Liver (tissue), 9 donors: ENCODE measurements around the gene ZNF316. TPM values are rescaled to one million over a fixed set of nuclear protein-coding genes. Genes with fewer than 3 reads are reported as not detected.

ENCODE experiments used
- DNase-seq: peaks from one replicate; pipeline ENCODE4 v3.0.0-alpha.2; 2017; ENCODE audit warnings: low spot score
- H3K27ac ChIP-seq, 2 donors: one replicate each; pipeline ENCODE4 v1.7.0; 2013; ENCODE audit warnings: inconsistent platforms in 2 of 2, low read length in 2 of 2, control low read depth in 1 of 2, low read depth in 1 of 2, mild to moderate bottlenecking in 1 of 2
- H3K27me3 ChIP-seq, 4 donors: one replicate each; pipeline versions ENCODE4 v1.6.1 to v1.7.0; 2013; ENCODE audit warnings: low read length in 3 of 4, inconsistent platforms in 1 of 4, mild to moderate bottlenecking in 1 of 4, moderate library complexity in 1 of 4; ENCODE audit not compliant: control insufficient read depth in 4 of 4, insufficient read depth in 4 of 4
- H3K36me3 ChIP-seq, 4 donors: one replicate each; pipeline versions ENCODE4 v1.6.1 to v1.7.0; 2013; ENCODE audit warnings: low read length in 3 of 4, mild to moderate bottlenecking in 3 of 4, low read depth in 1 of 4, moderate library complexity in 1 of 4; ENCODE audit not compliant: control insufficient read depth in 4 of 4, insufficient read depth in 3 of 4
- H3K4me1 ChIP-seq, 4 donors: one replicate each; pipeline versions ENCODE4 v1.6.1 to v1.7.0; 2013; ENCODE audit warnings: low read length in 3 of 4, mild to moderate bottlenecking in 3 of 4, moderate library complexity in 1 of 4; ENCODE audit not compliant: control insufficient read depth in 4 of 4, insufficient read depth in 4 of 4
- H3K4me3 ChIP-seq, 3 donors: one replicate each; pipeline versions ENCODE4 v1.6.1 to v1.7.0; 2013; ENCODE audit warnings: low read length in 3 of 3, control low read depth in 1 of 3, low read depth in 1 of 3, mild to moderate bottlenecking in 1 of 3
- H3K9ac ChIP-seq, 2 donors: one replicate each; pipeline ENCODE4 v1.7.0; 2013; ENCODE audit warnings: low read length in 2 of 2, mild to moderate bottlenecking in 2 of 2, moderate library complexity in 2 of 2, control low read depth in 1 of 2, low read depth in 1 of 2
- H3K9me3 ChIP-seq, 4 donors: one replicate each; pipeline versions ENCODE4 v1.6.1 to v1.7.0; 2013; ENCODE audit warnings: low read length in 3 of 4; ENCODE audit not compliant: control insufficient read depth in 4 of 4
- EGR1 ChIP-seq, 2 donors: IDR thresholded peaks; 2 replicates each; pipeline ENCODE4 v1.6.1; 2016 to 2018; ENCODE audit warnings: antibody characterized with exemption in 2 of 2, low read depth in 2 of 2
- FOXA1 ChIP-seq: IDR thresholded peaks from 2 replicates; pipeline ENCODE4 v1.6.1; 2016; ENCODE audit warnings: antibody characterized with exemption
- FOXA2 ChIP-seq: IDR thresholded peaks from 2 replicates; pipeline ENCODE4 v1.6.1; 2016; ENCODE audit warnings: antibody characterized with exemption
- HNF4G ChIP-seq: IDR thresholded peaks from 2 replicates; pipeline ENCODE4 v1.6.1; 2016; ENCODE audit warnings: antibody characterized with exemption
- JUND ChIP-seq, 2 donors: IDR thresholded peaks; 2 replicates each; pipeline ENCODE4 v1.6.1; 2016; ENCODE audit warnings: antibody characterized with exemption in 2 of 2
- SP1 ChIP-seq: IDR thresholded peaks from 2 replicates; pipeline ENCODE4 v1.6.1; 2018; ENCODE audit warnings: antibody characterized with exemption, mild to moderate bottlenecking
- TAF1 ChIP-seq: conservative IDR thresholded peaks from 2 replicates; pipeline ENCODE4 v1.6.1; 2016; ENCODE audit warnings: antibody characterized with exemption, mild to moderate bottlenecking
- YY1 ChIP-seq: IDR thresholded peaks from 2 replicates; pipeline ENCODE4 v1.6.1; 2016; ENCODE audit warnings: antibody characterized with exemption, mild to moderate bottlenecking
- WGBS: extraction: QIAGEN DNeasy Blood & Tissue Kit; methylation state at CpG from one replicate; pipeline ENCODE4 v1.1.7; 2013; 5-methylcytosine and 5-hydroxymethylcytosine counted together
- polyA plus RNA-seq, 2 donors: library from polyadenylated mRNA; stranded (reverse) in 1 of 2; unstranded in 1 of 2; fragments of 200-250 nt in 1 of 2; fragments of >200 nt in 1 of 2; fragmentation: Nextera tagmentation in 1 of 2; extraction: Ambion mirVana in 1 of 2; gene quantifications; one replicate each; pipeline versions ENCODE4 v1.2.1 to v1.2.3, GENCODE V29; 2013 to 2015
- total RNA-seq, 2 donors: library from RNA; depleted of rRNA; stranded (reverse); fragments of >200 nt; gene quantifications; one replicate each; pipeline ENCODE4 v1.2.3, GENCODE V29; 2014
- TF ChIP-seq, protein P1 (sequence below): IDR thresholded peaks from 2 replicates; pipeline ENCODE4 v1.6.1; 2016; ENCODE audit warnings: antibody characterized with exemption, mild to moderate bottlenecking
- TF ChIP-seq, protein P2 (sequence below): IDR thresholded peaks from 2 replicates; pipeline ENCODE4 v1.6.1; 2016; ENCODE audit warnings: antibody characterized with exemption
- TF ChIP-seq, protein P3 (sequence below): fragments of 150-350 bp; IDR thresholded peaks from 2 replicates; pipeline ENCODE4 v1.5.1; 2017; ENCODE audit warnings: improper control_type of control experiment, low read depth, low read length; ENCODE audit not compliant: missing input control
- TF ChIP-seq, protein P4 (sequence below): IDR thresholded peaks from 2 replicates; pipeline ENCODE4 v1.6.1; 2016; ENCODE audit warnings: antibody characterized with exemption
- donor health status: healthy.
- donor health status: healthy.
- donor health status: healthy.
- donor health status: healthy.
- donor health status: healthy.

The ZNF316 gene
- total and polyA plus RNA-seq, 4 donors, result 0.35 to 14.3 (median 7.2) TPM

DNA sequence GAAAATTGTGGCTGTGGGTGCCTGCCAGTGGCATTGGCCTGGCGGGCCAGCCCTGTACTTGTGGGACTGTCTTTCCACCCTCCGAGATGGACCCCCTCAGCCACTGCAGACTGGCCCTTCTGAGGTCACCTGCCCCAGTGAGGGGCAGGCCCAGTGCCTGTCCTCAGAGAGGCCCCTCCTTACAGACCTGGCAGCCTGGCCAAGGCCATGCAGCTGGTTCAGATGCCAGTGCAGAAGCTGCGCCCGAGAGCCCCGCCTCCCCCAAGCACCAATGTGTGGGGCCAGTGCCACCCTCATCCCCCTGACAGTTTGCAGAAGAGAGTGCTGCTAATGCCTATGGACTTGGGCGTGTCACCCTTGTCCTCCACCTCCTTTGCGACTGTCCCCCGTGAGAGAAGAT is 10.0 kb downstream of the ZNF316 start:
- TF ChIP-seq, protein P1, sequence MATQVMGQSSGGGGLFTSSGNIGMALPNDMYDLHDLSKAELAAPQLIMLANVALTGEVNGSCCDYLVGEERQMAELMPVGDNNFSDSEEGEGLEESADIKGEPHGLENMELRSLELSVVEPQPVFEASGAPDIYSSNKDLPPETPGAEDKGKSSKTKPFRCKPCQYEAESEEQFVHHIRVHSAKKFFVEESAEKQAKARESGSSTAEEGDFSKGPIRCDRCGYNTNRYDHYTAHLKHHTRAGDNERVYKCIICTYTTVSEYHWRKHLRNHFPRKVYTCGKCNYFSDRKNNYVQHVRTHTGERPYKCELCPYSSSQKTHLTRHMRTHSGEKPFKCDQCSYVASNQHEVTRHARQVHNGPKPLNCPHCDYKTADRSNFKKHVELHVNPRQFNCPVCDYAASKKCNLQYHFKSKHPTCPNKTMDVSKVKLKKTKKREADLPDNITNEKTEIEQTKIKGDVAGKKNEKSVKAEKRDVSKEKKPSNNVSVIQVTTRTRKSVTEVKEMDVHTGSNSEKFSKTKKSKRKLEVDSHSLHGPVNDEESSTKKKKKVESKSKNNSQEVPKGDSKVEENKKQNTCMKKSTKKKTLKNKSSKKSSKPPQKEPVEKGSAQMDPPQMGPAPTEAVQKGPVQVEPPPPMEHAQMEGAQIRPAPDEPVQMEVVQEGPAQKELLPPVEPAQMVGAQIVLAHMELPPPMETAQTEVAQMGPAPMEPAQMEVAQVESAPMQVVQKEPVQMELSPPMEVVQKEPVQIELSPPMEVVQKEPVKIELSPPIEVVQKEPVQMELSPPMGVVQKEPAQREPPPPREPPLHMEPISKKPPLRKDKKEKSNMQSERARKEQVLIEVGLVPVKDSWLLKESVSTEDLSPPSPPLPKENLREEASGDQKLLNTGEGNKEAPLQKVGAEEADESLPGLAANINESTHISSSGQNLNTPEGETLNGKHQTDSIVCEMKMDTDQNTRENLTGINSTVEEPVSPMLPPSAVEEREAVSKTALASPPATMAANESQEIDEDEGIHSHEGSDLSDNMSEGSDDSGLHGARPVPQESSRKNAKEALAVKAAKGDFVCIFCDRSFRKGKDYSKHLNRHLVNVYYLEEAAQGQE, result no peak
- TF ChIP-seq, protein P2, sequence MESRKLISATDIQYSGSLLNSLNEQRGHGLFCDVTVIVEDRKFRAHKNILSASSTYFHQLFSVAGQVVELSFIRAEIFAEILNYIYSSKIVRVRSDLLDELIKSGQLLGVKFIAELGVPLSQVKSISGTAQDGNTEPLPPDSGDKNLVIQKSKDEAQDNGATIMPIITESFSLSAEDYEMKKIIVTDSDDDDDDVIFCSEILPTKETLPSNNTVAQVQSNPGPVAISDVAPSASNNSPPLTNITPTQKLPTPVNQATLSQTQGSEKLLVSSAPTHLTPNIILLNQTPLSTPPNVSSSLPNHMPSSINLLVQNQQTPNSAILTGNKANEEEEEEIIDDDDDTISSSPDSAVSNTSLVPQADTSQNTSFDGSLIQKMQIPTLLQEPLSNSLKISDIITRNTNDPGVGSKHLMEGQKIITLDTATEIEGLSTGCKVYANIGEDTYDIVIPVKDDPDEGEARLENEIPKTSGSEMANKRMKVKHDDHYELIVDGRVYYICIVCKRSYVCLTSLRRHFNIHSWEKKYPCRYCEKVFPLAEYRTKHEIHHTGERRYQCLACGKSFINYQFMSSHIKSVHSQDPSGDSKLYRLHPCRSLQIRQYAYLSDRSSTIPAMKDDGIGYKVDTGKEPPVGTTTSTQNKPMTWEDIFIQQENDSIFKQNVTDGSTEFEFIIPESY, result no peak
- TF ChIP-seq HNF4G (no peak), SP1 (no peak), JUND (IDR thresholded peaks at IDR 0.05) (no peak), EGR1 (IDR thresholded peaks at IDR 0.05; ENCODE audit: low read depth in 2 of 2) (no peak), YY1 (no peak), FOXA1 (no peak), TAF1 (no peak), FOXA2 (no peak)
- TF ChIP-seq, protein P3, sequence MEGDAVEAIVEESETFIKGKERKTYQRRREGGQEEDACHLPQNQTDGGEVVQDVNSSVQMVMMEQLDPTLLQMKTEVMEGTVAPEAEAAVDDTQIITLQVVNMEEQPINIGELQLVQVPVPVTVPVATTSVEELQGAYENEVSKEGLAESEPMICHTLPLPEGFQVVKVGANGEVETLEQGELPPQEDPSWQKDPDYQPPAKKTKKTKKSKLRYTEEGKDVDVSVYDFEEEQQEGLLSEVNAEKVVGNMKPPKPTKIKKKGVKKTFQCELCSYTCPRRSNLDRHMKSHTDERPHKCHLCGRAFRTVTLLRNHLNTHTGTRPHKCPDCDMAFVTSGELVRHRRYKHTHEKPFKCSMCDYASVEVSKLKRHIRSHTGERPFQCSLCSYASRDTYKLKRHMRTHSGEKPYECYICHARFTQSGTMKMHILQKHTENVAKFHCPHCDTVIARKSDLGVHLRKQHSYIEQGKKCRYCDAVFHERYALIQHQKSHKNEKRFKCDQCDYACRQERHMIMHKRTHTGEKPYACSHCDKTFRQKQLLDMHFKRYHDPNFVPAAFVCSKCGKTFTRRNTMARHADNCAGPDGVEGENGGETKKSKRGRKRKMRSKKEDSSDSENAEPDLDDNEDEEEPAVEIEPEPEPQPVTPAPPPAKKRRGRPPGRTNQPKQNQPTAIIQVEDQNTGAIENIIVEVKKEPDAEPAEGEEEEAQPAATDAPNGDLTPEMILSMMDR, result no peak
- TF ChIP-seq, protein P4, sequence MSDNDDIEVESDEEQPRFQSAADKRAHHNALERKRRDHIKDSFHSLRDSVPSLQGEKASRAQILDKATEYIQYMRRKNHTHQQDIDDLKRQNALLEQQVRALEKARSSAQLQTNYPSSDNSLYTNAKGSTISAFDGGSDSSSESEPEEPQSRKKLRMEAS, result no peak
- Histone ChIP-seq H3K36me3 (peaks cover 17 to 90% (median 32%) of the 10 kb centered on the region in 4 donors), H3K4me1 (no peaks in the 10 kb centered on the region), H3K9ac (no peak overlapping the region), H3K4me3 (no peak overlapping the region), H3K9me3 (peaks cover 0 to 3% (median 1%) of the 10 kb centered on the region in 4 donors), H3K27me3 (no peaks in the 10 kb centered on the region), H3K27ac (no peak overlapping the region)
- DNase-seq, result no peak
- 93% methylated on average over 8 of the region's 8 CpGs for WGBS

DNA sequence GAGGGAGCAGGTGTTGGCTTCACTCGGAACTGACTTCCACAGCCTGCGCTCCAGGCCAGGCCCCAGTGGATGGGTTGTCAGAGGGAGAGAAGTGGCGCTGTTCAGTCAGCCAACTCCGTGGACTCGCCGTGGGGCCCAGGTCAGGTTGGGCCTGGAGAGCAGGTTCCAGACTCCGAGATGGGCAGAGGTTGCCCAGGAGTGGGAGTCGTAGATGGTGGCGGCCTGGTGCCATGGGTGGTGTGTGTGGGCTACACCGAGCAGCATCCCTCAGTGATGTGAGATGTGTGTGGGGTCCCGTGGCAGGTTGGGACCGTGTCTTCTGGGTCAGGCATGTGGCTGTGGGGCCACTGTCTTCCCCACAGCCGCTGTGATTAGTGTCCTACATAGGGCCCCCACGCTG is 10.4 kb downstream of the ZNF316 start:
- H3K9me3 ChIP-seq, result peaks cover 0 to 5% (median 4%) of the 10 kb centered on the region in 4 donors
- TF ChIP-seq FOXA2, result no peak
- TF ChIP-seq YY1, result no peak
- H3K27me3 ChIP-seq, result no peaks in the 10 kb centered on the region
- peaks cover 21 to 90% (median 35%) of the 10 kb centered on the region in 4 donors for H3K36me3 ChIP-seq
- WGBS, result 96% methylated on average over 14 of the region's 14 CpGs
- DNase-seq, result no peak
- no peak overlapping the region for H3K27ac ChIP-seq
- H3K4me3 ChIP-seq, result no peak overlapping the region
- no peaks in the 10 kb centered on the region for H3K4me1 ChIP-seq
- H3K9ac ChIP-seq, result no peak overlapping the region
